ENCODE data around the gene POLR3F. TPM values are rescaled to one million over a fixed set of nuclear protein-coding genes. Genes with fewer than 3 reads are reported as not detected.

Gene POLR3F, protein sequence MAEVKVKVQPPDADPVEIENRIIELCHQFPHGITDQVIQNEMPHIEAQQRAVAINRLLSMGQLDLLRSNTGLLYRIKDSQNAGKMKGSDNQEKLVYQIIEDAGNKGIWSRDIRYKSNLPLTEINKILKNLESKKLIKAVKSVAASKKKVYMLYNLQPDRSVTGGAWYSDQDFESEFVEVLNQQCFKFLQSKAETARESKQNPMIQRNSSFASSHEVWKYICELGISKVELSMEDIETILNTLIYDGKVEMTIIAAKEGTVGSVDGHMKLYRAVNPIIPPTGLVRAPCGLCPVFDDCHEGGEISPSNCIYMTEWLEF
- total RNA-seq: 6.8 TPM
- polyA plus RNA-seq: 1 to 10 TPM; 5.0 to 9.2 (median 8.1) TPM

DNA sequence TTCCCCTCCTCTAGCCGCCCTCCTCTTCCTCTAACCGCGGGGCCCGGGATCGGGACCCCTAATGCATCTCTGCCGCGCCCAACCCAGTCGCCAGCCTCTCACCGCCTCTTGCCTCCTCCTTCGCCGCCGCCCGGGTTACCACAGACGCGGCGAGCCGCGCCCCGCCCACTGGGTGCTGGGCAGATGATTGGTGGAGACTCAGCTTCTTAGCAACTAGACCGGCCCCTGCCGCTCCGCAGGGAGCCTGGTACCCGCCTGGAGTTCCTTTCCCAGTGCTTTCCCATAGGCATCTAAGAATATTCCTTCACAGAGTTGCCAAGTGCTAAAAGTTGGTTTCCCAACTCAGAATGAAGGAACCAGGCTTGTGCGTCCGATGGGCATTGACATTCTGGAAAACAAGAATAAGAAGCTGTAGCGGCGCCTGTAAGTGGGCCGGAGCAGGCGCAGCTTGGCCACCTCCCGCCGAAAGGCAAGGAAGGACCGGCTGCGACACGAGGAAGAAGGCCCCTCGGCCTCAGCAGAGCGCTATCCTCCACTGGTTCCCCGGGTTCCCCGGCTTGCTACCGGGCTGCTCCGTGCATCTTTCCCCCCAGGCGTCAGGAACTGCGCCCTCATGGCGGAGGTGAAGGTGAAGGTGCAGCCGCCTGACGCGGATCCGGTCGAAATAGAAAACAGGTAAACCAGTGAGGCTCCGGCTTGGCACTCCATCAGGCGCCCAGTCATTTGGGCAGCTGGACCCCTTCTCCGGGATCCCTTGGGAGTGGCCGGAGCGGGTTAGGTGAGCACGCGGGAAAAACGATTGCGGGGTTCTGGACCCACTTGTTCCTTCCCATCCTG, at the start of gene POLR3F, which contains the start of gene DZANK1:
TSS of gene POLR3F (plus strand) at position 497 of the 837 bp plus-strand sequence. CDS start at position 614, 117 bp downstream.
TSS of gene DZANK1 (minus strand) at position 137 of the 837 bp plus-strand sequence. CDS start 1,672 bp downstream, outside the sequence.
- ATAC-seq (ENCODE audit: low read depth in 2 of 2): peak; percentile 98
- Mint-ChIP-seq H3K4me1 (peaks cover 0 to 31% (median 19%) of the 10 kb centered on the region in 4 donors), H3K36me3 (peaks cover 5% of the 10 kb centered on the region), H3K4me3 (peak within 1 kb of the TSS; percentile 84 to 97 (median 96)), H3K27me3 (no peaks in the 10 kb centered on the region), H3K9me3 (no peaks in the 10 kb centered on the region), H3K27ac (peak within 1 kb of the TSS; percentile 96 to 98 (median 97))
- peaks cover 23% of the 10 kb centered on the region for H3K4me1 ChIP-seq (ENCODE audit: control insufficient read depth, insufficient read depth, low read length, poor library complexity, severe bottlenecking)
- no peaks in the 10 kb centered on the region for H3K27me3 ChIP-seq (ENCODE audit: control insufficient read depth, insufficient read depth, low read length)
- peak within 1 kb of the TSS; percentile 90 for H3K4me3 ChIP-seq (ENCODE audit: low read depth, low read length)
- DNase-seq: peak; percentile 87 to 95 (median 92)
- H3K27ac ChIP-seq (ENCODE audit: insufficient read depth, low read length, poor library complexity, severe bottlenecking): peak within 1 kb of the TSS; percentile 91
- peaks cover 13% of the 10 kb centered on the region for H3K36me3 ChIP-seq (ENCODE audit: control insufficient read depth, insufficient read depth, low read length)
- no peaks in the 10 kb centered on the region for H3K9me3 ChIP-seq (ENCODE audit: control insufficient read depth in 2 of 2, low read length in 2 of 2)

GRCh38 chr20:18421608-18422007, 45.6 kb upstream of the POLR3F start:
- Histone ChIP-seq H3K4me1 (ENCODE audit: control insufficient read depth, insufficient read depth, low read length, poor library complexity, severe bottlenecking) (no peaks in the 10 kb centered on the region), H3K27ac (ENCODE audit: insufficient read depth, low read length, poor library complexity, severe bottlenecking) (no peak overlapping the region), H3K4me3 (ENCODE audit: low read depth, low read length) (no peak overlapping the region), H3K9me3 (ENCODE audit: control insufficient read depth in 2 of 2, low read length in 2 of 2) (no peaks in the 10 kb centered on the region), H3K27me3 (ENCODE audit: control insufficient read depth, insufficient read depth, low read length) (no peaks in the 10 kb centered on the region), H3K36me3 (ENCODE audit: control insufficient read depth, insufficient read depth, low read length) (no peaks in the 10 kb centered on the region)
- ATAC-seq (ENCODE audit: low read depth in 2 of 2): no peak
- H3K4me1 Mint-ChIP-seq: no peaks in the 10 kb centered on the region
- H3K9me3 Mint-ChIP-seq: no peaks in the 10 kb centered on the region
- peaks cover 9% of the 10 kb centered on the region for H3K36me3 Mint-ChIP-seq
- no peak overlapping the region for H3K27ac Mint-ChIP-seq
- DNase-seq: no peak
- no peaks in the 10 kb centered on the region for H3K27me3 Mint-ChIP-seq
- H3K4me3 Mint-ChIP-seq: no peak overlapping the region

GRCh38 chr20:18427214-18427613, 40.0 kb upstream of the POLR3F start:
- no peak overlapping the region for H3K27ac ChIP-seq (ENCODE audit: insufficient read depth, low read length, poor library complexity, severe bottlenecking)
- no peak for DNase-seq
- no peak overlapping the region for H3K4me3 Mint-ChIP-seq
- H3K9me3 ChIP-seq (ENCODE audit: control insufficient read depth in 2 of 2, low read length in 2 of 2): no peaks in the 10 kb centered on the region
- H3K4me1 ChIP-seq (ENCODE audit: control insufficient read depth, insufficient read depth, low read length, poor library complexity, severe bottlenecking): no peaks in the 10 kb centered on the region
- no peaks in the 10 kb centered on the region for H3K36me3 ChIP-seq (ENCODE audit: control insufficient read depth, insufficient read depth, low read length)
- peaks cover 16% of the 10 kb centered on the region for H3K36me3 Mint-ChIP-seq
- H3K27me3 Mint-ChIP-seq: no peaks in the 10 kb centered on the region
- no peak overlapping the region for H3K4me3 ChIP-seq (ENCODE audit: low read depth, low read length)
- no peak for ATAC-seq (ENCODE audit: low read depth in 2 of 2)
- no peaks in the 10 kb centered on the region for H3K27me3 ChIP-seq (ENCODE audit: control insufficient read depth, insufficient read depth, low read length)
- no peaks in the 10 kb centered on the region for H3K4me1 Mint-ChIP-seq
- no peak overlapping the region for H3K27ac Mint-ChIP-seq
- no peaks in the 10 kb centered on the region for H3K9me3 Mint-ChIP-seq

- no peaks in the 10 kb centered on the region for H3K4me1 Mint-ChIP-seq
- H3K36me3 Mint-ChIP-seq: peaks cover 16% of the 10 kb centered on the region
- H3K27me3 Mint-ChIP-seq: no peaks in the 10 kb centered on the region
- no peaks in the 10 kb centered on the region for H3K27me3 ChIP-seq (ENCODE audit: control insufficient read depth, insufficient read depth, low read length)
- no peak overlapping the region for H3K27ac ChIP-seq (ENCODE audit: insufficient read depth, low read length, poor library complexity, severe bottlenecking)
- no peak overlapping the region for H3K4me3 Mint-ChIP-seq
- H3K9me3 Mint-ChIP-seq: no peaks in the 10 kb centered on the region
- no peak overlapping the region for H3K4me3 ChIP-seq (ENCODE audit: low read depth, low read length)
- H3K4me1 ChIP-seq (ENCODE audit: control insufficient read depth, insufficient read depth, low read length, poor library complexity, severe bottlenecking): no peaks in the 10 kb centered on the region
- no peak overlapping the region for H3K27ac Mint-ChIP-seq
- DNase-seq (no peak), ATAC-seq (ENCODE audit: low read depth in 2 of 2) (no peak)
- no peaks in the 10 kb centered on the region for H3K9me3 ChIP-seq (ENCODE audit: control insufficient read depth in 2 of 2, low read length in 2 of 2)
- H3K36me3 ChIP-seq (ENCODE audit: control insufficient read depth, insufficient read depth, low read length): no peaks in the 10 kb centered on the region
Measured at GRCh38 chr20:18428490-18429173, 38.6 kb upstream of the POLR3F start.

DNA sequence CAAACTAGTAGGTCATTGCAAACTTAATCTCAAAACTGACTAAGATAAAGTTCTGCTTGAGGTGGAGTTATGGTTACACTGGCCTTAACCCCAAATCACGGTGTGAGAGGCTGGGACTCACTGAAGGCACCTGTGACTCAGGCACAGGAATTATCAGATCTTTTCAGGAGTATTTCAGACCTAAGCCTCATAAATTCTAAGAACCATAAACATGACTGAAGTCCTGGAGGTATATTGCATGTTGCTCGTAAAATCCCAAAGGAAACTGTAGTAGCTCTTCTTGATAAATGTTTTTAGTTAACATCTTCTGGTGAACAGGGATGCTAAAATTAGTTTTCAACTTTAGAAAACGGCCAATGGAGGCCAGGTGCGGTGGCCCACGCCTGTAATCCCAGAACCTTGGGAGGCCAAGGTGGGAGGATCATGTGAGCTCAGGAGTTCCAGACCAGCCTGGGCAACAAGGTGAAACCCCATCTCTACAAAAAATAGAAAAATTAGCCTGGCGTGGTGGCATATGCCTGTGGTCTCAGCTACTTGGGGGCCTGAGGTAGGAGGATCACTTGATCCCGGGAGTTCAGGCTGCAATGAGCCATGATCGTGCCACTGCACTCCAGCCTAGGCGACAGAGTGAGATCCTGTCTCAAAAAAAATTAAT, 36.9 kb upstream of the POLR3F start:
- Histone ChIP-seq H3K27ac (ENCODE audit: insufficient read depth, low read length, poor library complexity, severe bottlenecking) (no peak overlapping the region), H3K9me3 (ENCODE audit: control insufficient read depth in 2 of 2, low read length in 2 of 2) (no peaks in the 10 kb centered on the region), H3K36me3 (ENCODE audit: control insufficient read depth, insufficient read depth, low read length) (no peaks in the 10 kb centered on the region), H3K27me3 (ENCODE audit: control insufficient read depth, insufficient read depth, low read length) (no peaks in the 10 kb centered on the region), H3K4me1 (ENCODE audit: control insufficient read depth, insufficient read depth, low read length, poor library complexity, severe bottlenecking) (no peaks in the 10 kb centered on the region), H3K4me3 (ENCODE audit: low read depth, low read length) (no peak overlapping the region)
- no peak overlapping the region for H3K4me3 Mint-ChIP-seq
- H3K27ac Mint-ChIP-seq: no peak overlapping the region
- ATAC-seq (ENCODE audit: low read depth in 2 of 2) (no peak), DNase-seq (no peak)
- H3K9me3 Mint-ChIP-seq: no peaks in the 10 kb centered on the region
- H3K36me3 Mint-ChIP-seq: peaks cover 16% of the 10 kb centered on the region
- no peaks in the 10 kb centered on the region for H3K4me1 Mint-ChIP-seq
- H3K27me3 Mint-ChIP-seq: no peaks in the 10 kb centered on the region

- H3K27ac Mint-ChIP-seq: no peak overlapping the region
- peaks cover 12% of the 10 kb centered on the region for H3K36me3 Mint-ChIP-seq
- no peaks in the 10 kb centered on the region for H3K36me3 ChIP-seq (ENCODE audit: control insufficient read depth, insufficient read depth, low read length)
- ATAC-seq (ENCODE audit: low read depth in 2 of 2) (no peak), DNase-seq (no peak)
- H3K4me3 Mint-ChIP-seq: no peak overlapping the region
- no peaks in the 10 kb centered on the region for H3K27me3 ChIP-seq (ENCODE audit: control insufficient read depth, insufficient read depth, low read length)
- H3K4me1 Mint-ChIP-seq: no peaks in the 10 kb centered on the region
- no peak overlapping the region for H3K27ac ChIP-seq (ENCODE audit: insufficient read depth, low read length, poor library complexity, severe bottlenecking)
- no peak overlapping the region for H3K4me3 ChIP-seq (ENCODE audit: low read depth, low read length)
- H3K27me3 Mint-ChIP-seq: no peaks in the 10 kb centered on the region
- no peaks in the 10 kb centered on the region for H3K9me3 Mint-ChIP-seq
- no peaks in the 10 kb centered on the region for H3K9me3 ChIP-seq (ENCODE audit: control insufficient read depth in 2 of 2, low read length in 2 of 2)
- H3K4me1 ChIP-seq (ENCODE audit: control insufficient read depth, insufficient read depth, low read length, poor library complexity, severe bottlenecking): no peaks in the 10 kb centered on the region
Measured at GRCh38 chr20:18431206-18431605, 36.0 kb upstream of the POLR3F start.

DNA sequence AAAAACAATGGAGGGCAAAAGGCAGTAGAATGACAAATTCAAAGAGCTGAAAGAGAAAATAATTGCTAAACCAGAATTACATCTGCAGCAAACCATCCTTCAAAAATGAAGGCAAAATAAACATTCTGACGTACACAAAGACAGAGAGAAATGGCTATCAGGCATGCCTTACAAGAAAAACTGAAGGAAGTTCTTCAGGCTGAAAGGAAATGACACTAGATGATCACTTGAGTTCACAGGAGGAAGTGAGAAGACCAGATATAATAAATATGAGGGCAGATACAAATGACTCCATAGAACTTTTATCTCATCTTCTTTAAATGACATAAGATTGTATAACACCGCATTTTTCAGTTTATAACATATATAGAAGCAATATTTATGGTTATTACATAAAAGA, 30.3 kb upstream of the POLR3F start:
- ATAC-seq (ENCODE audit: low read depth in 2 of 2) (no peak), DNase-seq (peak in 1 of 3 donors; percentile 1)
- H3K27me3 Mint-ChIP-seq: no peaks in the 10 kb centered on the region
- no peak overlapping the region for H3K27ac ChIP-seq (ENCODE audit: insufficient read depth, low read length, poor library complexity, severe bottlenecking)
- H3K9me3 ChIP-seq (ENCODE audit: control insufficient read depth in 2 of 2, low read length in 2 of 2): no peaks in the 10 kb centered on the region
- H3K4me1 Mint-ChIP-seq: peaks cover 0 to 7% (median 0%) of the 10 kb centered on the region in 4 donors
- H3K36me3 ChIP-seq (ENCODE audit: control insufficient read depth, insufficient read depth, low read length): no peaks in the 10 kb centered on the region
- no peaks in the 10 kb centered on the region for H3K36me3 Mint-ChIP-seq
- H3K9me3 Mint-ChIP-seq: no peaks in the 10 kb centered on the region
- no peak overlapping the region for H3K4me3 ChIP-seq (ENCODE audit: low read depth, low read length)
- H3K27ac Mint-ChIP-seq: no peak overlapping the region
- H3K27me3 ChIP-seq (ENCODE audit: control insufficient read depth, insufficient read depth, low read length): no peaks in the 10 kb centered on the region
- no peak overlapping the region for H3K4me3 Mint-ChIP-seq
- H3K4me1 ChIP-seq (ENCODE audit: control insufficient read depth, insufficient read depth, low read length, poor library complexity, severe bottlenecking): no peaks in the 10 kb centered on the region
